HepG2 (cell line): ENCODE measurements around the gene U2AF1L4. TPM values are rescaled to one million over a fixed set of nuclear protein-coding genes. Genes with fewer than 3 reads are reported as not detected.

ENCODE experiments used
- AGO2 ChIP-seq: fragments of 200-400 bp; formaldehyde crosslinking; optimal IDR thresholded peaks from 2 replicates; pipeline ENCODE3; 2017; ENCODE audit warnings: mild to moderate bottlenecking, low read depth, low read length, moderate library complexity
- ARNT ChIP-seq: fragments of 450-650 bp; IDR thresholded peaks from 2 replicates; pipeline ENCODE4 v1.6.1; 2017
- CHD2 ChIP-seq: IDR thresholded peaks from 2 replicates; pipeline ENCODE4 v1.6.1; 2011; ENCODE audit warnings: low read depth, low read length, improper control_type of control experiment
- EEA1 ChIP-seq: sonication (generic); formaldehyde crosslinking; IDR thresholded peaks from 2 replicates; pipeline ENCODE4 v1.5.1; 2020; ENCODE audit warnings: mild to moderate bottlenecking, missing genetic modification reagents, borderline replicate concordance
- FOSL2 ChIP-seq: sonication (generic); formaldehyde crosslinking; IDR thresholded peaks from 2 replicates; pipeline ENCODE4 v1.4.0; 2020; ENCODE audit warnings: missing genetic modification reagents
- HMG20A ChIP-seq: IDR thresholded peaks from 2 replicates; pipeline ENCODE4 v1.6.1; 2016; ENCODE audit warnings: borderline replicate concordance
- JDP2 ChIP-seq: sonication (generic); formaldehyde crosslinking; IDR thresholded peaks from 2 replicates; pipeline ENCODE4 v1.8.1; 2022; ENCODE audit warnings: missing genetic modification reagents, borderline replicate concordance
- JUN ChIP-seq: sonication (generic); formaldehyde crosslinking; IDR thresholded peaks from 2 replicates; pipeline ENCODE4 v1.4.0; 2020; ENCODE audit warnings: mild to moderate bottlenecking, missing genetic modification reagents
- NCOA2 ChIP-seq: sonication (generic); formaldehyde crosslinking; IDR thresholded peaks from 2 replicates; pipeline ENCODE4 v1.8.0; 2022; ENCODE audit warnings: inconsistent platforms
- RARA ChIP-seq: IDR thresholded peaks from 2 replicates; pipeline ENCODE4 v1.6.1; 2016; ENCODE audit warnings: missing genetic modification reagents, missing compliant biosample characterization
- SETDB1 ChIP-seq: sonication (generic); formaldehyde crosslinking; IDR thresholded peaks from 2 replicates; pipeline ENCODE4 v1.5.1; 2020; ENCODE audit warnings: missing genetic modification reagents, mild to moderate bottlenecking, borderline replicate concordance
- SRSF1 ChIP-seq: fragments of 200-400 bp; formaldehyde crosslinking; optimal IDR thresholded peaks from 2 replicates; pipeline ENCODE3; 2017; ENCODE audit warnings: mild to moderate bottlenecking, low read depth, low read length, moderate library complexity
- YEATS4 ChIP-seq: sonication (generic); formaldehyde crosslinking; IDR thresholded peaks from 2 replicates; pipeline ENCODE4 v1.4.0; 2020; ENCODE audit warnings: missing genetic modification reagents, borderline replicate concordance
- ZFP90 ChIP-seq: sonication (generic); formaldehyde crosslinking; IDR thresholded peaks from 2 replicates; pipeline ENCODE4 v1.8.0; 2022; ENCODE audit warnings: missing genetic modification reagents, mild to moderate bottlenecking, inconsistent platforms, borderline replicate concordance
- ZFYVE20 ChIP-seq: sonication (generic); formaldehyde crosslinking; IDR thresholded peaks from 2 replicates; pipeline ENCODE4 v1.8.0; 2023; ENCODE audit warnings: low read depth, mild to moderate bottlenecking, moderate library complexity, missing genetic modification reagents, borderline replicate concordance
- ZKSCAN8 ChIP-seq: IDR thresholded peaks from 2 replicates; pipeline ENCODE4 v1.6.1; 2016; ENCODE audit warnings: borderline replicate concordance, missing genetic modification reagents, missing compliant biosample characterization
- ZMAT3 ChIP-seq: sonication (generic); formaldehyde crosslinking; conservative IDR thresholded peaks from 2 replicates; pipeline ENCODE4 v1.7.0; 2021; ENCODE audit warnings: missing genetic modification reagents
- ZNF253 ChIP-seq: sonication (generic); formaldehyde crosslinking; IDR thresholded peaks from 2 replicates; pipeline ENCODE4 v1.8.0; 2022; ENCODE audit warnings: mild to moderate bottlenecking, missing genetic modification reagents, borderline replicate concordance
- ZNF30 ChIP-seq: sonication (generic); formaldehyde crosslinking; IDR thresholded peaks from 2 replicates; pipeline ENCODE4 v1.5.0; 2020; ENCODE audit warnings: mild to moderate bottlenecking, missing genetic modification reagents
- ZNF468 ChIP-seq: sonication (generic); formaldehyde crosslinking; IDR thresholded peaks from 2 replicates; pipeline ENCODE4 v1.8.0; 2022; ENCODE audit warnings: mild to moderate bottlenecking, moderate library complexity, missing genetic modification reagents
- ZNF567 ChIP-seq: sonication (generic); formaldehyde crosslinking; IDR thresholded peaks from 2 replicates; pipeline ENCODE4 v1.8.1; 2023; ENCODE audit warnings: mild to moderate bottlenecking, missing genetic modification reagents, borderline replicate concordance
- polyA plus RNA-seq, 8 experiments: library from polyadenylated mRNA; depleted of rRNA in 3 of 8; stranded (reverse) in 7 of 8; unstranded in 1 of 8; fragments of >200 nt; fragmentation: Illumina TruSeq in 4 of 8; extraction: Trizol in 4 of 8; gene quantifications; 2 replicates each; pipeline versions ENCODE4 v1.2.1 to v1.2.3, GENCODE V29; 2011 to 2016; ENCODE audit warnings: low read depth in 4 of 8, missing spikeins in 1 of 8, mixed read lengths in 1 of 8; ENCODE audit not compliant: insufficient read depth in 1 of 8
- total RNA-seq, 5 experiments: library from RNA; depleted of rRNA; stranded (reverse); fragments of >200 nt; fragmentation: Illumina TruSeq; extraction: Trizol; gene quantifications; 2 replicates each; pipeline ENCODE4 v1.2.3, GENCODE V29; 2016; ENCODE audit warnings: low read depth in 1 of 5
- TF ChIP-seq, protein P1 (sequence below): IDR thresholded peaks from 2 replicates; pipeline ENCODE4 v1.6.1; 2016; ENCODE audit warnings: control low read depth
- TF ChIP-seq, protein P2 (sequence below): sonication (generic); formaldehyde crosslinking; IDR thresholded peaks from 2 replicates; pipeline ENCODE4 v1.4.0; 2020; ENCODE audit warnings: missing genetic modification reagents, borderline replicate concordance
- TF ChIP-seq, protein P3 (sequence below): sonication (generic); formaldehyde crosslinking; IDR thresholded peaks from 2 replicates; pipeline ENCODE4 v1.9.0; 2021; ENCODE audit warnings: missing genetic modification reagents, mild to moderate bottlenecking, borderline replicate concordance

U2AF1L4 gene
- total and polyA plus RNA-seq, 2 of the 13 experiments (the other 11 are each of a cell fraction or from before 2014, with no cell fraction given): 7.9 to 15.4 TPM

DNA sequence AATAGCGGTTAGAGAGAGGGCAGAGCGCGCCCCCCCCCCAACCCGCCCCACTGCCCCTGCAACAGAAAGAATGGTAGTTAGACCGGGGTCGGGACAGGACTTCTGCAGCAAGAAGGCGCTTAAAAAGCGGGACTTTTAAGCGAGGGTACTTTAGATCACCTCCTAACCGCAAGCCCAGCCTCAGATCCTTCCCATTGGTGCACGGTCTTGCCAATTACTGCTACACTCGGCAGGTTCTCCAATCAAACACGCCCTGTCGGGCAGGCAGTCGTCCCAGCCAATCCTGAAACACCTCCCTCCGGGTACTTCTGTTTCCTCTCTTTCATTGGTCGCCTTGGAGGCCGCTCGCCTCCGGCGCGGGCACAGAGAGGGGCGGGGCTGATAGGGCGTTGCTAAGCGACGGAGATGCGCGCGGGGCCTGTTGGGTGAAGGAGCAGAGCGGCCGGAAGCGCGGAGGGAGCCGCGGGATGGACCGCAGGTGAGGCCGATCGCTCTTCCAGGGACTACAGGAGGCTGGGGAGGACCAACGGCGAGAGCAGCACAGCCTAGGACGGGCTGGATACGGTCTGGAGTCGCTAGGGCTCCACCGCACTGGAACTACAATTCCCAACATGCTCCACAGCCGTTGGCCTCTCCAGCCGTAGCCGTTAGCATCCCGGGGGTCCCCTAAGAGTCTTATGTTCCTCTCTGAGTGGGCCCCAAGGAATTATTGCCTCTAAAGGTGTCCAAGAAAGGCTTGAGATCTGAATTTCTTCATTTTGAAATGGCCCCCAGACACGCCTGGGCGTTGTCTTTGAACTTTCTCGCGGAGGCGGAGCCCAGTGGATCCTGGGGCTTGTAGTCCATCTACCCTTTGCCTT, 12.8 kb upstream of the U2AF1L4 start, which contains the start of gene PROSER3 (continued):
- peak; percentile 75 for TF ChIP-seq CHD2
- 0 out of 2 replicates have a peak, but pooled peaks have one; percentile 3 for TF ChIP-seq YEATS4 (CRISPR knock-in tag)
- TF ChIP-seq SETDB1 (CRISPR knock-in tag): no peak
- no peak for TF ChIP-seq FOSL2 (CRISPR knock-in tag)
- peak; percentile 88; the same call in 1 of the 2 replicates for TF ChIP-seq ZNF567 (CRISPR knock-in tag)
- TF ChIP-seq ZFP90 (CRISPR knock-in tag): peak; percentile 71; the same call in 1 of the 2 replicates
- peak; percentile 70; the same call in 1 of the 2 replicates for TF ChIP-seq EEA1 (CRISPR knock-in tag)
- TF ChIP-seq ZFYVE20 (CRISPR knock-in tag): no peak
- TF ChIP-seq ZNF253 (CRISPR knock-in tag): no peak
- TF ChIP-seq JUN (CRISPR knock-in tag): no peak
- no peak for TF ChIP-seq JDP2 (CRISPR knock-in tag)
- TF ChIP-seq, protein P1, sequence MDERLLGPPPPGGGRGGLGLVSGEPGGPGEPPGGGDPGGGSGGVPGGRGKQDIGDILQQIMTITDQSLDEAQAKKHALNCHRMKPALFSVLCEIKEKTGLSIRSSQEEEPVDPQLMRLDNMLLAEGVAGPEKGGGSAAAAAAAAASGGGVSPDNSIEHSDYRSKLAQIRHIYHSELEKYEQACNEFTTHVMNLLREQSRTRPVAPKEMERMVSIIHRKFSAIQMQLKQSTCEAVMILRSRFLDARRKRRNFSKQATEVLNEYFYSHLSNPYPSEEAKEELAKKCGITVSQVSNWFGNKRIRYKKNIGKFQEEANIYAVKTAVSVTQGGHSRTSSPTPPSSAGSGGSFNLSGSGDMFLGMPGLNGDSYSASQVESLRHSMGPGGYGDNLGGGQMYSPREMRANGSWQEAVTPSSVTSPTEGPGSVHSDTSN (CRISPR knock-in tag): peak; percentile 93
- no peak for TF ChIP-seq ZNF30
- TF ChIP-seq, protein P2, sequence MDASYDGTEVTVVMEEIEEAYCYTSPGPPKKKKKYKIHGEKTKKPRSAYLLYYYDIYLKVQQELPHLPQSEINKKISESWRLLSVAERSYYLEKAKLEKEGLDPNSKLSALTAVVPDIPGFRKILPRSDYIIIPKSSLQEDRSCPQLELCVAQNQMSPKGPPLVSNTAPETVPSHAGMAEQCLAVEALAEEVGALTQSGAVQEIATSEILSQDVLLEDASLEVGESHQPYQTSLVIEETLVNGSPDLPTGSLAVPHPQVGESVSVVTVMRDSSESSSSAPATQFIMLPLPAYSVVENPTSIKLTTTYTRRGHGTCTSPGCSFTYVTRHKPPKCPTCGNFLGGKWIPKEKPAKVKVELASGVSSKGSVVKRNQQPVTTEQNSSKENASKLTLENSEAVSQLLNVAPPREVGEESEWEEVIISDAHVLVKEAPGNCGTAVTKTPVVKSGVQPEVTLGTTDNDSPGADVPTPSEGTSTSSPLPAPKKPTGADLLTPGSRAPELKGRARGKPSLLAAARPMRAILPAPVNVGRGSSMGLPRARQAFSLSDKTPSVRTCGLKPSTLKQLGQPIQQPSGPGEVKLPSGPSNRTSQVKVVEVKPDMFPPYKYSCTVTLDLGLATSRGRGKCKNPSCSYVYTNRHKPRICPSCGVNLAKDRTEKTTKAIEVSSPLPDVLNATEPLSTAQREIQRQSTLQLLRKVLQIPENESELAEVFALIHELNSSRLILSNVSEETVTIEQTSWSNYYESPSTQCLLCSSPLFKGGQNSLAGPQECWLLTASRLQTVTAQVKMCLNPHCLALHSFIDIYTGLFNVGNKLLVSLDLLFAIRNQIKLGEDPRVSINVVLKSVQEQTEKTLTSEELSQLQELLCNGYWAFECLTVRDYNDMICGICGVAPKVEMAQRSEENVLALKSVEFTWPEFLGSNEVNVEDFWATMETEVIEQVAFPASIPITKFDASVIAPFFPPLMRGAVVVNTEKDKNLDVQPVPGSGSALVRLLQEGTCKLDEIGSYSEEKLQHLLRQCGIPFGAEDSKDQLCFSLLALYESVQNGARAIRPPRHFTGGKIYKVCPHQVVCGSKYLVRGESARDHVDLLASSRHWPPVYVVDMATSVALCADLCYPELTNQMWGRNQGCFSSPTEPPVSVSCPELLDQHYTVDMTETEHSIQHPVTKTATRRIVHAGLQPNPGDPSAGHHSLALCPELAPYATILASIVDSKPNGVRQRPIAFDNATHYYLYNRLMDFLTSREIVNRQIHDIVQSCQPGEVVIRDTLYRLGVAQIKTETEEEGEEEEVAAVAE (CRISPR knock-in tag): peak; percentile 87; the same call in 1 of the 2 replicates
- TF ChIP-seq HMG20A (CRISPR knock-in tag): no peak
- TF ChIP-seq ZKSCAN8: no peak
- TF ChIP-seq AGO2: no peak
- no peak for TF ChIP-seq ZMAT3 (CRISPR knock-in tag)
- no peak for TF ChIP-seq RARA
- no peak for TF ChIP-seq NCOA2 (CRISPR knock-in tag)
- peak; percentile 74 for TF ChIP-seq SRSF1
- no peak for TF ChIP-seq ZNF468 (CRISPR knock-in tag)
- TF ChIP-seq ARNT: no peak
- TF ChIP-seq, protein P3, sequence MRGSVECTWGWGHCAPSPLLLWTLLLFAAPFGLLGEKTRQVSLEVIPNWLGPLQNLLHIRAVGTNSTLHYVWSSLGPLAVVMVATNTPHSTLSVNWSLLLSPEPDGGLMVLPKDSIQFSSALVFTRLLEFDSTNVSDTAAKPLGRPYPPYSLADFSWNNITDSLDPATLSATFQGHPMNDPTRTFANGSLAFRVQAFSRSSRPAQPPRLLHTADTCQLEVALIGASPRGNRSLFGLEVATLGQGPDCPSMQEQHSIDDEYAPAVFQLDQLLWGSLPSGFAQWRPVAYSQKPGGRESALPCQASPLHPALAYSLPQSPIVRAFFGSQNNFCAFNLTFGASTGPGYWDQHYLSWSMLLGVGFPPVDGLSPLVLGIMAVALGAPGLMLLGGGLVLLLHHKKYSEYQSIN: no peak
